ENCODE measurements around the gene CERS5. TPM values are rescaled to one million over a fixed set of nuclear protein-coding genes. Genes with fewer than 3 reads are reported as not detected.

The CERS5 gene
- total RNA-seq (2014; rRNA removed), result 30.7 and 30.8 TPM in 2 replicates
- 48.6 TPM for polyA plus RNA-seq (2012)

GRCh38 chr12:50167049-50167828, at the start of gene CERS5:
Gene CERS5, minus strand, starts transcription at chr12:50167369. Its CDS starts 72 bp downstream, at chr12:50167297.
- DNase-seq (ENCODE audit: low read depth), result peak; percentile 98

GRCh38 chr12:50215033-50215432, 47.9 kb upstream of the CERS5 start:
- no peak for DNase-seq (ENCODE audit: low read depth)

GRCh38 chr12:50214018-50214417, 46.8 kb upstream of the CERS5 start:
- DNase-seq (ENCODE audit: low read depth), result no peak

GRCh38 chr12:50213439-50213838, 46.3 kb upstream of the CERS5 start:
- no peak for DNase-seq (ENCODE audit: low read depth)

- DNase-seq (ENCODE audit: low read depth), result no peak
Observed at GRCh38 chr12:50212071-50212467, 44.9 kb upstream of the CERS5 start.

- DNase-seq (ENCODE audit: low read depth), result peak; percentile 48
Observed at GRCh38 chr12:50211392-50212070, 44.4 kb upstream of the CERS5 start.

- DNase-seq (ENCODE audit: low read depth), result no peak
Observed at GRCh38 chr12:50207424-50207823, 40.3 kb upstream of the CERS5 start.

GRCh38 chr12:50205648-50206047, 38.5 kb upstream of the CERS5 start:
- DNase-seq (ENCODE audit: low read depth), result no peak

- no peak for DNase-seq (ENCODE audit: low read depth)
Observed at GRCh38 chr12:50203691-50204090, 36.5 kb upstream of the CERS5 start.

GRCh38 chr12:50201987-50202521, 34.9 kb upstream of the CERS5 start:
- DNase-seq (ENCODE audit: low read depth), result peak; percentile 55

GRCh38 chr12:50200552-50201273, 33.5 kb upstream of the CERS5 start:
- no peak for DNase-seq (ENCODE audit: low read depth)

- DNase-seq (ENCODE audit: low read depth), result no peak
Observed at GRCh38 chr12:50198829-50199228, 31.7 kb upstream of the CERS5 start.

GRCh38 chr12:50197297-50197727, 30.1 kb upstream of the CERS5 start:
- DNase-seq (ENCODE audit: low read depth), result peak; percentile 56

GRCh38 chr12:50196537-50196936, 29.4 kb upstream of the CERS5 start:
- DNase-seq (ENCODE audit: low read depth), result no peak

GRCh38 chr12:50195832-50196231, 28.7 kb upstream of the CERS5 start:
- peak; percentile 96 for DNase-seq (ENCODE audit: low read depth)

- DNase-seq (ENCODE audit: low read depth), result no peak
Observed at GRCh38 chr12:50192908-50193307, 25.7 kb upstream of the CERS5 start.

- DNase-seq (ENCODE audit: low read depth), result no peak
Observed at GRCh38 chr12:50192236-50192635, 25.1 kb upstream of the CERS5 start.

GRCh38 chr12:50190859-50191258, 23.7 kb upstream of the CERS5 start:
- no peak for DNase-seq (ENCODE audit: low read depth)

GRCh38 chr12:50188875-50189575, 21.9 kb upstream of the CERS5 start:
- DNase-seq (ENCODE audit: low read depth), result no peak

GRCh38 chr12:50188241-50188781, 21.1 kb upstream of the CERS5 start:
- no peak for DNase-seq (ENCODE audit: low read depth)

Data from LHCN-M2 (cell line).